ENCODE data around the gene SIX3.

SIX3 gene

DNA sequence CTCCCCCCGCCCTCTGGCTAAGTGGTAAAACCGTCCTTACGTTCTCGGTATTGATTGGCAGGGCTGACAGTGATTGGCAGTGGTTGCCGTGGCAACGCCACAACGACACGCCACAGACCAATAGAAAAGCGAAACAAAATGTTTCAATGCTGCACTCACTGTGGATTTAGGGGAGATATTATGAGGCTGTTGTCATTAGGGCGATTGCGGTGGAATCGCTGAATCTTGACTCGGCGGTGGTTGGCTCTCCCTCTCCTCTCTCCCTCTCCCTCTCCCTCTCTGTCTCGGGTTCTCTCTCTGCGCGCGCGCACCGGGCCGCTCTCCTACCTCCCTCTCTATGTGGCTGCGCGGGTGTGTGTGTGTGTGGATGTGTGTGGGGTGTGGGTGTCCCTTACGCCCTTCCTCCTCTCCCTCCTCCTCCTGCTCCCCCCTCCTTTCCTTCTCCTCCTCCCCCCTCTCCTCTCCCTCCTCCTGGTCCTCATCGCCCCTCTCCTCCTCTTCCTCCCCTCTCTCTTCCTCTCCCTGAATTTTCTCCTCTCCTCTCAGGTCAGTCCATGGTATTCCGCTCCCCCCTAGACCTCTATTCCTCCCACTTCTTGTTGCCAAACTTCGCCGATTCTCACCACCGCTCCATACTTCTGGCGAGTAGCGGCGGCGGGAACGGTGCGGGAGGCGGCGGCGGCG, at the start of gene SIX3:
Gene SIX3, plus strand, starts transcription at position 152 of the 684 bp plus-strand sequence. Its CDS starts 403 bp downstream, at position 555.
- DNase-seq: peak; percentile 39

DNA sequence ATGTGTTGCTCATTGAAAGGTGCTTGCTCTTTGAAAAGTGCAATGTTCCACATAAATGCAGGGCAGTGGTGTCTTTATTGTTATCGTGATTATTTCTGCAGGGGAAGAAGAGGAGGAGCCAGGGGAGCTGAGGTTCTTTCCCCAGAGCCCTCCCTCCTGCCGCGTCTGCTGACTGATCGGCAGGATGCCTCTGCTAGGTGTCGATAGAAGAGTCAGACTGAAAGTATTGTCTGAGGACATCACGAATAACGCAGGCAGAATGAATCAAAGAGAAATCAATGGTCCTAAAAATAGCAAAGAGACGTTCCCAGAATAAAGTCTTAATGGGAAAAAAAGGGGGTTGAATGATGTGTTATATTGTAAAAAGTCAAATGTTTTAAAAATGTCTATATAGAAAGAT, 47.4 kb upstream of the SIX3 start:
- DNase-seq: no peak

- DNase-seq: no peak
These were observed 46.4 kb upstream of the SIX3 start for GRCh38 chr2:44895061-44895460.

- DNase-seq: no peak
These were observed 44.1 kb upstream of the SIX3 start for GRCh38 chr2:44897406-44897805.

DNA sequence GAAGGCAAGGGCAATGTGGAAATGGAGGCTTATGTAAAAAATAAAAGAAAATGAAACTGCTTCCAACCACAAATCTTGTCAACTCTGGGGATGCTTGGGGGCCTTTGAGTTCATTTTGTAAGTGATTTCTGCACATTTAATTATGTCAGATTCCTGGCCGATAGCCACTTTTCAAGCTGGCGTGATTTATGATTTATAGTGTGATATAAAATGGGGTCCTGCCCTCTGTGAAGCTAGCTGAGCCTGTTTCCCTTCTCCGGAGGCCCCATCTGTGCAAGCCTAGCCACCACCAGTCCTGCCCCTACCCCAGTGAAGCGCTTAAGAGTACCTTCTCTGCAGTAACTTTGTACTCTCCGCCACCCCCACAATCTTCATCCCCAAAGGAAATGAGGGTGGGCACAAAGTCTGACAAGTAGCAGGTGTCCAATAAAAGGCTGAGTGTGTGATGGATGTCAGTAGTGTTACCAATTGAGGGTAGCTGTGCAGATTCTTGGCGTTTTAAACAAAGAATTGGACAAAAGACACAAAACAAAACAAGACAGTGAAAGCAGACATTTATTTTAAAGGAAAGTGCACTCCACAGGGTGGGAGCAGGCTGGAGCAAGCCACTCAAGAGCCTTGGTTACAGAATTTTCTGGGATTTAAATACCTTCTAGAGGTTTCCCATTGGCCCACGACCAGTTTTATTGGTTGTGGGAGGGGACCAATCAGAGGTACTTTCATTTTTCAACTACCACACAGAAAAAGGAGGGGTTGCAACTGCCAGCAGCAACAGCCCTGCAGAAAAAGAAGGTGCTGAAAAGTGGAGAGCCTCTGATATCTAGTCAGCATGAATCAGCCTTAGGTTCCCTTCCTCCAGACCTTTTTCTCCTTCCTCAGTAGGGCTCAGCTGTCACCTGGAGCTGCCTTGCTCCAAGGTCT, 39.0 kb upstream of the SIX3 start:
- no peak for DNase-seq

GRCh38 chr2:44904578-44904977, 36.9 kb upstream of the SIX3 start:
- DNase-seq: no peak

GRCh38 chr2:44906972-44907371, 34.5 kb upstream of the SIX3 start:
- DNase-seq: no peak

DNA sequence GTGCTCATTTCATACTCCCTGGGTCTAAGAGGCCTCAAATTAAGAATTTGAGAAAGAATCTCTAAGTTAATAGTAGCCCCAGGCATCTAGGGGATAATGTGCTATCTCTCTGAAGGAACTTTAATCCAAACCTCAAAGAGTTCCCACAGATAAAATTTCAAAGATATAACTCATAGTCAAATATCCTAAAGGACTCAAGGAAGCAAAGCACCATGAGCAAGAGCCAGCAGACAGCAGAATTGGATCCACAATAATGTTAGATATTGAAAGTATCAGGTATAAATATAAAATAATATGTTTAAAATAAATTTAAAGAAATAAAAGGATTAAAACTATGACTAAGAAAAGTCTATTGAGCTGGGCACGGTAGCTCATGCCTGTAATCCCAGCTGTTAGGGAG, 31.7 kb upstream of the SIX3 start:
- no peak for DNase-seq

- DNase-seq: no peak
These were observed 28.8 kb upstream of the SIX3 start for GRCh38 chr2:44912660-44913059.

DNA sequence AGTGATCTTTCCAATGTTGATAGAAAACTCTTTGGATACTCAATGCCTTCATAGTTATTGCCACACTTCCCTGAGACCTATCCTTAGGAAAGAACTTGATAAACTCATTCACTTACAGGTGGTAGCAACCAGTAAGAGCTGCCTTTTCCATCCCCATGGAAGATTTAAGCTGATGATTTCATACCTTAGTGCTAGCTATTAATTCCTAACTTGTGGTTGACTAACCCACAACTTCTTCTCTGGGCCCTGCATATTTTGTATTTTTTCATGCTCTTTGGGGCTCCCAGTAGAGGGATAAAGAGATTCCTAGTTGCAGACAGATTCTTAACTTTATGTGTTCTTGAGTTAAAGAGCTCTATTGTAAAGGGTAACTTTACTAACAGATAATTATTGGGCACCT, 25.2 kb upstream of the SIX3 start:
- DNase-seq: no peak

DNA sequence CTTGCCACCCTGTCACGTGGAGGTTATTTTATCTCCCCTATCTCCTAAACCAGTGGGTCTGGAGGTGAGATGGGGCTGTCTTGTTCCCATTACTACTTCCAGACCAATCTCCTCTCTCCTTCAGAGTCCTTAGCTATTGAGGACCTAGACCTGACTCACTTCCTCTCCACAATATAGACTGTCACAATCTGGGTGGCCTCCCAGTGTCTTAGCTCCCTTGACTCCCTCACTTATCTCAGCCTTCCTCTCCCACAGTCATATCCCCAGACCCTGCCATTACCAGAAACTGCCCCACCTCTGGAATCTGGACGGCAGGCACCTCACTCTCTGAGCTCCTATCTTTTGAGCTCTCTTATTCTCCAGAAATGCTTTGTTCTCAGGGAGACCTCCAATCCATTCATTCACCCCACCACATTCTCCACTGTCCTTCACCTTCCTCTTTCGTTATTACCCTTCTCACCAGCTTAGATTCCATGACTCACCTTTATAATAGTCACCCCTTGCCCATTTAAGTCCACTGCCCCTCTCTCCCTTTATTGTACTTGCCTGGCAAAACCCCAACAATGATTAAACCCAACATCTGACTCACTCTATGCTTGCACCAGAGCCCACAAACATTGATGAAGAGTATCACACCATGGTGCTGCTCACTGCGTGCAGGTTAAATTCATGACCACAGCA, 23.3 kb upstream of the SIX3 start:
- DNase-seq: no peak

DNA sequence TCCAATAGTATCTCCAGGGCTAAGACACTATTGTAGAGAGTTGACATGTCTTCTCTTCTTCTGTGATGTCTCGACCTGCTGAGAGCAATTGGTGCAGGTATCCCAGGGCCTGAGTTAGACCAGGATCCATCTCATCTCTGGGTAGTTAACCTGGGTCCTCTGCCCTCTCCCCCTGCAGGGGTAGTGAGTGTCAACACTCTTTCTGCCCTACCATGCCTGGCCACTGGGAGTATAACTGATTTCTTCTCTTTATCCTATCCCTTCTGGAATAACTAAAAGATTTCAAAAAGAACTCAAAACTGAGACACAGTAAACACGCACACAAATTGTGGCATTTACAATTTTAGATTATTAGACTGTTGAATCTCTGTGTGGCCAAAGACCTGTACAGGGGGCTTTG, 20.8 kb upstream of the SIX3 start:
- no peak for DNase-seq

- DNase-seq: no peak
These were observed 18.7 kb upstream of the SIX3 start for GRCh38 chr2:44922776-44923175.

GRCh38 chr2:44925561-44926136, 15.9 kb upstream of the SIX3 start:
- DNase-seq: no peak

GRCh38 chr2:44926957-44927356, 14.5 kb upstream of the SIX3 start:
- DNase-seq: no peak

- no peak for DNase-seq
These were observed 13.5 kb upstream of the SIX3 start for GRCh38 chr2:44927985-44928482.

GRCh38 chr2:44928483-44929158, 12.9 kb upstream of the SIX3 start:
- no peak for DNase-seq

DNA sequence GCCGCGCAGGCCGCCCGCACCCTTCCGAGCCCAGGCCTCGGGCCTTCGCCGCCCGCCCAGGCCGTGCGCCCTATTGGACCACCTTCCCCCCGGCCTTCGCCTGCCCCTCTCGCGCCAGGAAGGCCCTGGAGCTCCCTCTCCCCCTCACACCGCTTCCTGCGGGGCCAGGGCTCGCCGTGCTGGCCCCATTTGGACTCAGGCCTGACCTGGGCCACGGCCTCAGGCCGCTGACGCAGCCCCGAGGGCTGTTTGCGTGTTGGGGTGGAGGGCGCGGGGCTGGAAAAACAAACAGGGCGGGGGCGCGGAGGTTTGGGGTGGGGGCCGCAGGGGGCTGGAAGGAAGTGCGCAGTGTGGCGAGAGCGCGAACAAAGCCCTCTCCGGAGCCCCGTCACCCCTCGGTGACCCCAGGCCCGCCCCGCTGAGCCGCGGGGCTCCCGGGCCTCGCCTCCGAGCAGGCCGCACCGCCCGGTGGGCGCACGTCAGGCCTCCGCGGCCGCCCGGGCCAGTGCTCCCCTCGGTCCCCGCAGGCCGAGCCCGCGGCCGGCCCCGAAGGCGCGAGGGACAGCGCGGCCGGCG, 12.3 kb upstream of the SIX3 start:
- no peak for DNase-seq

- DNase-seq: peak; percentile 37
These were observed 11.7 kb upstream of the SIX3 start for GRCh38 chr2:44929735-44930273.

DNA sequence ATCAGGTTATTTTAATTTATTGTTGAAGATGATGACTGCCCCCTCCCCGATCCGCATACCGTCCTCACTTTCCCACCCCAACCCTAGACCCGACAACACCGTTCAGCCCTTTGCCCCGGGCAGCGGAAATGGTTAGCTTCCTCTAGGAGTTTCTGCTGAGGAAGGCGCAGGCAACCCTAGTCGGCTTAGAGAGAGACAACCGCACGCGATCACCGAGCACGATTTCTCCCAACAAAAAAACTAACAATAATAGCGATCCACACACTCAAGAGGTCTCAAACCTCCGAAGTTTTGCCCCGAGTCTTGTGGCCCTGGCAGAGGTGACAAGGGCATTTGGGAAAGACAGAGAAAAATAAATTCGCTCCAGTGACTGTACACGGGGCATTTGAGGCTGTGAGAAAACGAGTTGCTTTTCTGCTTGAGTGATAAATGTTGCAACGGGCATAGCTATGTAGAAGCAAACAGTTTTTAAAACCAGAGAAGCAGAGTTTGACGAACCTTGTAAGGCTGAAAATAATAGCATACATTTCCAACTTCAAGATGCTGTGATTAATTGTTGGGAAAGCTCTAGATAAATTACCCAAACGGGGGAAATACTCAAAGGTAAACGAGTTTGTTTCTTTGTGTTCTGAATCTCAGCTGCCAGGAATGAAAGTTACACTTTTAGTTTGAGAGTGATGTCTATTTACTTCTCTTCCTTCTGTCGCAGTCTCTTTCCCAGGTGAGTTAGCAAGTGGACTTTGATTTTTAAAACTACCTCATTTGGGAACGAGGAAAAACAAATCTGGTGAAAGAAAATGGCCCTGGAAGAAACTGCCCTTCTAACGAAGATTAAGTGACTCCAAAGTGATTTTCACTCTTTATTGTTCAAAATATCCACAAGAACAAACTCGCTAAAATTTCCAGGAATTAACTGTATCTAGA, 11.0 kb upstream of the SIX3 start:
- DNase-seq: no peak
